GM12878 (cell line): ENCODE results near the gene GET3. TPM values are rescaled to one million over a fixed set of nuclear protein-coding genes. Genes with fewer than 3 reads are reported as not detected.

ENCODE experiments used
- BMI1 ChIP-seq: fragments of 450-650 bp; IDR thresholded peaks from 2 replicates; pipeline ENCODE4 v1.6.1; 2016; ENCODE audit warnings: mild to moderate bottlenecking, moderate library complexity, borderline replicate concordance
- FOXM1 ChIP-seq: IDR thresholded peaks from 2 replicates; pipeline ENCODE4 v1.6.1; 2012; ENCODE audit warnings: low read depth, mild to moderate bottlenecking, inconsistent platforms, low read length, moderate library complexity
- HDAC6 ChIP-seq: fragments of 200-600 bp; sonication (generic); IDR thresholded peaks from one replicate; pipeline ENCODE4 v1.8.0; 2017; ENCODE audit warnings: antibody characterized with exemption; ENCODE audit not compliant: unreplicated experiment
- MTA2 ChIP-seq: fragments of 450-650 bp; IDR thresholded peaks from 2 replicates; pipeline ENCODE4 v1.6.1; 2016; ENCODE audit warnings: low read depth, mild to moderate bottlenecking, moderate library complexity
- PKNOX1 ChIP-seq: fragments of 450-650 bp; IDR thresholded peaks from 2 replicates; pipeline ENCODE4 v1.6.1; 2016; ENCODE audit warnings: mild to moderate bottlenecking
- PRDM15 ChIP-seq: fragments of 450-650 bp; formaldehyde crosslinking; IDR thresholded peaks from 2 replicates; pipeline ENCODE4 v1.4.0; 2020; ENCODE audit warnings: mild to moderate bottlenecking, moderate library complexity
- RELA ChIP-seq: fragments of 450-650 bp; IDR thresholded peaks from 2 replicates; pipeline ENCODE4 v1.8.0; 2014; ENCODE audit warnings: borderline replicate concordance; ENCODE audit not compliant: partially characterized antibody
- RUNX3 ChIP-seq: IDR thresholded peaks from 2 replicates; pipeline ENCODE4 v1.6.1; 2012; ENCODE audit warnings: low read length, inconsistent platforms
- SMC3 ChIP-seq: IDR thresholded peaks from 2 replicates; pipeline ENCODE4 v1.6.1; 2011; ENCODE audit warnings: low read length, improper control_type of control experiment, borderline replicate concordance
- WRNIP1 ChIP-seq: IDR thresholded peaks from 2 replicates; pipeline ENCODE4 v1.6.1; 2011; ENCODE audit warnings: low read depth, low read length, improper control_type of control experiment, borderline replicate concordance
- ZBTB33 ChIP-seq: fragments of 450-650 bp; IDR thresholded peaks from 2 replicates; pipeline ENCODE4 v1.6.1; 2017; ENCODE audit warnings: mild to moderate bottlenecking
- ZNF207 ChIP-seq: fragments of 450-650 bp; IDR thresholded peaks from 2 replicates; pipeline ENCODE4 v1.6.1; 2014; ENCODE audit warnings: antibody characterized with exemption, mild to moderate bottlenecking, borderline replicate concordance
- polyA plus RNA-seq, 11 experiments: library from polyadenylated mRNA; depleted of rRNA in 4 of 11; unstranded in 6 of 11; stranded (reverse) in 5 of 11; fragments of >200 nt; fragmentation: Nextera tagmentation in 4 of 11; fragmentation: Illumina TruSeq in 1 of 11; extraction: Ambion mirVana in 4 of 11; extraction: Trizol in 1 of 11; gene quantifications; 1 replicate in 1 of 11; 2 replicates in 10 of 11; pipeline versions ENCODE4 v1.2.1 to v1.2.3, GENCODE V29; 2011 to 2016; ENCODE audit warnings: inconsistent platforms in 2 of 11, missing spikeins in 2 of 11, low read depth in 1 of 11
- total RNA-seq, 4 experiments: library from RNA; depleted of rRNA in 3 of 4; stranded (reverse); fragments of >200 nt in 3 of 4; fragmentation: Illumina TruSeq in 1 of 4; extraction: Trizol in 1 of 4; gene quantifications; 2 replicates each; pipeline versions ENCODE4 v1.2.1 to v1.2.3, GENCODE V29; 2013 to 2021
- TF ChIP-seq, protein P1 (sequence below): fragments of 450-650 bp; IDR thresholded peaks from 2 replicates; pipeline ENCODE4 v1.6.1; 2017; ENCODE audit warnings: antibody characterized with exemption, mild to moderate bottlenecking, moderate library complexity
- TF ChIP-seq, protein P2 (sequence below): fragments of 450-650 bp; IDR thresholded peaks from 2 replicates; pipeline ENCODE4 v1.6.1; 2017; ENCODE audit warnings: borderline replicate concordance
- TF ChIP-seq, protein P3 (sequence below), 3 experiments: IDR thresholded peaks in 2 of 3; conservative IDR thresholded peaks in 1 of 3; 2 replicates each; pipeline ENCODE4 v1.5.1; 2011; ENCODE audit warnings: low read depth in 3 of 3, low read length in 3 of 3, mild to moderate bottlenecking in 3 of 3, control low read depth in 2 of 3, moderate library complexity in 2 of 3, inconsistent platforms in 1 of 3, mixed read lengths in 1 of 3; ENCODE audit not compliant: control insufficient read depth in 2 of 3, insufficient read depth in 1 of 3; ENCODE audit errors: extremely low read depth in 1 of 3

The GET3 gene
- total and polyA plus RNA-seq, 10 of the 15 experiments (the other 5 are each of a cell fraction or from before 2014, with no cell fraction given): 14.5 to 144 (median 97.2) TPM

GRCh38 chr19:12784871-12785430, 47.7 kb downstream of the GET3 start (continued):
- TF ChIP-seq, protein P1, sequence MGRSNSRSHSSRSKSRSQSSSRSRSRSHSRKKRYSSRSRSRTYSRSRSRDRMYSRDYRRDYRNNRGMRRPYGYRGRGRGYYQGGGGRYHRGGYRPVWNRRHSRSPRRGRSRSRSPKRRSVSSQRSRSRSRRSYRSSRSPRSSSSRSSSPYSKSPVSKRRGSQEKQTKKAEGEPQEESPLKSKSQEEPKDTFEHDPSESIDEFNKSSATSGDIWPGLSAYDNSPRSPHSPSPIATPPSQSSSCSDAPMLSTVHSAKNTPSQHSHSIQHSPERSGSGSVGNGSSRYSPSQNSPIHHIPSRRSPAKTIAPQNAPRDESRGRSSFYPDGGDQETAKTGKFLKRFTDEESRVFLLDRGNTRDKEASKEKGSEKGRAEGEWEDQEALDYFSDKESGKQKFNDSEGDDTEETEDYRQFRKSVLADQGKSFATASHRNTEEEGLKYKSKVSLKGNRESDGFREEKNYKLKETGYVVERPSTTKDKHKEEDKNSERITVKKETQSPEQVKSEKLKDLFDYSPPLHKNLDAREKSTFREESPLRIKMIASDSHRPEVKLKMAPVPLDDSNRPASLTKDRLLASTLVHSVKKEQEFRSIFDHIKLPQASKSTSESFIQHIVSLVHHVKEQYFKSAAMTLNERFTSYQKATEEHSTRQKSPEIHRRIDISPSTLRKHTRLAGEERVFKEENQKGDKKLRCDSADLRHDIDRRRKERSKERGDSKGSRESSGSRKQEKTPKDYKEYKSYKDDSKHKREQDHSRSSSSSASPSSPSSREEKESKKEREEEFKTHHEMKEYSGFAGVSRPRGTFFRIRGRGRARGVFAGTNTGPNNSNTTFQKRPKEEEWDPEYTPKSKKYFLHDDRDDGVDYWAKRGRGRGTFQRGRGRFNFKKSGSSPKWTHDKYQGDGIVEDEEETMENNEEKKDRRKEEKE: no peak
- TF ChIP-seq, protein P2, sequence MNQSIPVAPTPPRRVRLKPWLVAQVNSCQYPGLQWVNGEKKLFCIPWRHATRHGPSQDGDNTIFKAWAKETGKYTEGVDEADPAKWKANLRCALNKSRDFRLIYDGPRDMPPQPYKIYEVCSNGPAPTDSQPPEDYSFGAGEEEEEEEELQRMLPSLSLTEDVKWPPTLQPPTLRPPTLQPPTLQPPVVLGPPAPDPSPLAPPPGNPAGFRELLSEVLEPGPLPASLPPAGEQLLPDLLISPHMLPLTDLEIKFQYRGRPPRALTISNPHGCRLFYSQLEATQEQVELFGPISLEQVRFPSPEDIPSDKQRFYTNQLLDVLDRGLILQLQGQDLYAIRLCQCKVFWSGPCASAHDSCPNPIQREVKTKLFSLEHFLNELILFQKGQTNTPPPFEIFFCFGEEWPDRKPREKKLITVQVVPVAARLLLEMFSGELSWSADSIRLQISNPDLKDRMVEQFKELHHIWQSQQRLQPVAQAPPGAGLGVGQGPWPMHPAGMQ: peak; percentile 85
- TF ChIP-seq WRNIP1 (0 out of 2 replicates have a peak, but pooled peaks have one; percentile 60), PKNOX1 (no peak), ZNF207 (no peak), SMC3 (no peak), RELA (no peak), RUNX3 (no peak), ZBTB33 (0 out of 2 replicates have a peak, but pooled peaks have one; percentile 47), BMI1 (no peak; the same call in 1 of the 2 replicates), PRDM15 (no peak), MTA2 (peak; percentile 74), FOXM1 (no peak), HDAC6 (no peak)
- TF ChIP-seq, protein P3, sequence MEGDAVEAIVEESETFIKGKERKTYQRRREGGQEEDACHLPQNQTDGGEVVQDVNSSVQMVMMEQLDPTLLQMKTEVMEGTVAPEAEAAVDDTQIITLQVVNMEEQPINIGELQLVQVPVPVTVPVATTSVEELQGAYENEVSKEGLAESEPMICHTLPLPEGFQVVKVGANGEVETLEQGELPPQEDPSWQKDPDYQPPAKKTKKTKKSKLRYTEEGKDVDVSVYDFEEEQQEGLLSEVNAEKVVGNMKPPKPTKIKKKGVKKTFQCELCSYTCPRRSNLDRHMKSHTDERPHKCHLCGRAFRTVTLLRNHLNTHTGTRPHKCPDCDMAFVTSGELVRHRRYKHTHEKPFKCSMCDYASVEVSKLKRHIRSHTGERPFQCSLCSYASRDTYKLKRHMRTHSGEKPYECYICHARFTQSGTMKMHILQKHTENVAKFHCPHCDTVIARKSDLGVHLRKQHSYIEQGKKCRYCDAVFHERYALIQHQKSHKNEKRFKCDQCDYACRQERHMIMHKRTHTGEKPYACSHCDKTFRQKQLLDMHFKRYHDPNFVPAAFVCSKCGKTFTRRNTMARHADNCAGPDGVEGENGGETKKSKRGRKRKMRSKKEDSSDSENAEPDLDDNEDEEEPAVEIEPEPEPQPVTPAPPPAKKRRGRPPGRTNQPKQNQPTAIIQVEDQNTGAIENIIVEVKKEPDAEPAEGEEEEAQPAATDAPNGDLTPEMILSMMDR (IDR thresholded peaks at IDR 0.05 in 2 of 3, conservative IDR thresholded peaks at IDR 0.05 in 1 of 3; ENCODE audit: control insufficient read depth in 2 of 3, extremely low read depth in 1 of 3, insufficient read depth in 1 of 3, low read depth in 3 of 3, low read length in 3 of 3): no peak
